Activated gamma-delta T cell treated with Interleukin-2 at 50 U/mL for 16 hours (primary cell): ENCODE measurements around the gene VAT1.

ENCODE experiments used
- DNase-seq: peaks from one replicate; pipeline ENCODE4 v3.0.0-alpha.2; 2020

The VAT1 gene

GRCh38 chr17:43027091-43028032, 5.2 kb upstream of the VAT1 start:
- DNase-seq, result no peak

- DNase-seq, result no peak
Observed at GRCh38 chr17:43026595-43026994, 4.4 kb upstream of the VAT1 start.

- DNase-seq, result no peak
Observed at GRCh38 chr17:43025766-43026537, 3.8 kb upstream of the VAT1 start.

- DNase-seq, result no peak
Observed at GRCh38 chr17:43025290-43025657, 3.1 kb upstream of the VAT1 start.

GRCh38 chr17:43024407-43025289, 2.5 kb upstream of the VAT1 start, which contains the start of gene RND2:
Gene RND2 (plus strand): TSS chr17:43025231. CDS start chr17:43025348, 117 bp downstream.
- peak; percentile 73 for DNase-seq

GRCh38 chr17:43020789-43021740, 1.1 kb downstream of the VAT1 start:
- peak; percentile 17 for DNase-seq

GRCh38 chr17:43020030-43020621, 2.1 kb downstream of the VAT1 start:
- no peak for DNase-seq

GRCh38 chr17:43019418-43019817, 2.8 kb downstream of the VAT1 start:
- no peak for DNase-seq

GRCh38 chr17:43018932-43019331, 3.3 kb downstream of the VAT1 start:
- no peak for DNase-seq

- DNase-seq, result no peak
Observed at GRCh38 chr17:43018008-43018853, 4.0 kb downstream of the VAT1 start.

- no peak for DNase-seq
Observed at GRCh38 chr17:43016216-43016615, 6.0 kb downstream of the VAT1 start.

GRCh38 chr17:43015579-43015978, 6.6 kb downstream of the VAT1 start:
- DNase-seq, result no peak

- DNase-seq, result no peak
Observed at GRCh38 chr17:43014649-43015542, 7.3 kb downstream of the VAT1 start.

- DNase-seq, result no peak
Observed at GRCh38 chr17:43014020-43014648, 8.1 kb downstream of the VAT1 start.

- DNase-seq, result no peak
Observed at GRCh38 chr17:43013296-43013695, 8.9 kb downstream of the VAT1 start.

- no peak for DNase-seq
Observed at GRCh38 chr17:43011728-43012472, 10.3 kb downstream of the VAT1 start.

- DNase-seq, result no peak
Observed at GRCh38 chr17:43010667-43011308, 11.4 kb downstream of the VAT1 start.
